Raji (cell line): ENCODE data around the gene PRAMEF10.
"Not testable (repeated sequence)": the region's sequence is repeated elsewhere in the genome, so short reads cannot be mapped to it uniquely, and the experiment has no call there.

Source experiments
- POLR2A ChIP-seq: IDR thresholded peaks from 2 replicates; pipeline ENCODE4 v1.6.1; 2011; ENCODE audit warnings: low read depth, low read length, control low read depth; ENCODE audit not compliant: insufficient read depth

The PRAMEF10 gene

GRCh38 chr1:12898170-12898569, at the start of gene PRAMEF10:
PRAMEF10 (minus strand) TSS chr1:12898270; CDS start chr1:12895847, 2,423 bp downstream.
- not testable (repeated sequence) for TF ChIP-seq POLR2A

GRCh38 chr1:12947480-12947879, 49.4 kb upstream of the PRAMEF10 start, which contains the start of gene PRAMEF6:
PRAMEF6 (minus strand) TSS chr1:12947580; CDS start chr1:12942518, 5,062 bp downstream.
- TF ChIP-seq POLR2A, result not testable (repeated sequence)

GRCh38 chr1:12916310-12916709, 18.2 kb upstream of the PRAMEF10 start, which contains the start of gene PRAMEF7:
PRAMEF7 (plus strand) TSS chr1:12916610; CDS start chr1:12917693, 1,083 bp downstream.
- TF ChIP-seq POLR2A, result not testable (repeated sequence)

GRCh38 chr1:12886101-12886500, 12.0 kb downstream of the PRAMEF10 start, which contains the start of gene PRAMEF4:
PRAMEF4 (minus strand) TSS chr1:12886201; CDS start chr1:12883394, 2,807 bp downstream.
- TF ChIP-seq POLR2A, result not testable (repeated sequence)

GRCh38 chr1:12856786-12857185, 41.3 kb downstream of the PRAMEF10 start, which contains the start of gene PRAMEF2:
PRAMEF2 (plus strand) TSS chr1:12857086; CDS start chr1:12859010, 1,924 bp downstream.
- TF ChIP-seq POLR2A, result not testable (repeated sequence)

- no peak for TF ChIP-seq POLR2A
Observed at GRCh38 chr1:12851779-12852178, 46.3 kb downstream of the PRAMEF10 start.

- TF ChIP-seq POLR2A, result not testable (repeated sequence)
Observed at GRCh38 chr1:12848620-12849019, 49.5 kb downstream of the PRAMEF10 start, which contains the start of gene HNRNPCL1. HNRNPCL1 (minus strand) TSS chr1:12848720; CDS start chr1:12848289, 431 bp downstream.
